ENCODE measurements around the gene DCLRE1B.

DNA sequence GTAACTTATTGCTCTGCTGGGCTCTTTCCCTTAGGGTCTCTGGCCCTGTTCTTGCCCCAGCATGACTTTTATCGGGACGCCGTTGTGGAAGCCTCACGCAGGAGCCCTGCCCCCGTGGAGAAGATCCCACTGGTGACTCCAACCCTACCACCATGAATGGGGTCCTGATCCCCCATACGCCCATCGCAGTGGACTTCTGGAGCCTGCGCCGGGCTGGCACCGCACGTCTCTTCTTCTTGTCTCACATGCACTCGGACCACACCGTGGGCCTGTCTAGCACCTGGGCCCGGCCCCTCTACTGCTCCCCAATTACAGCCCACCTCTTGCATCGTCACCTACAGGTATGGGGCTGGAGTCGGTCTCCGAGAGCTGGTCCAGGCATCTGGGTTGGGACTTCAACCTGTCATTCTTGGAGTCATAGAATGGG lies 322 bp downstream of the DCLRE1B start:
- TF ChIP-seq CTCF (IDR thresholded peaks at IDR 0.05; ENCODE audit: poor library complexity), result no peak
- TF ChIP-seq EZH2phosphoT487 (IDR thresholded peaks at IDR 0.05; ENCODE audit: low read depth, severe bottlenecking, unreplicated experiment), result no peak
- TF ChIP-seq EZH2 (IDR thresholded peaks at IDR 0.05; ENCODE audit: borderline replicate concordance), result no peak

All from hepatocyte (in vitro differentiated cells).